CD4-positive, alpha-beta T cell (primary cell): ENCODE measurements around the gene AGBL5. TPM values are rescaled to one million over a fixed set of nuclear protein-coding genes. Genes with fewer than 3 reads are reported as not detected.

ENCODE experiments used
- ATAC-seq: fragments of 200-7000 bp; cut with Tn5 transposase; one replicate; pipeline ENCODE4 v1.10.0; 2022; ENCODE audit warnings: mild to moderate bottlenecking; ENCODE audit not compliant: poor library complexity
- CTCF ChIA-PET: fragments of 350-600 bp; sonication (Branson Sonifier 250); formaldehyde crosslinking; loops from one replicate; lab custom pipeline; 2021; ENCODE audit warnings: antibody characterized with exemption, inconsistent platforms; lab: Charles Lee
- POLR2A ChIA-PET: fragments of 350-600 bp; sonication (Branson Sonifier 250); formaldehyde crosslinking; loops from one replicate; lab custom pipeline; 2021; ENCODE audit warnings: antibody characterized with exemption, inconsistent platforms; lab: Charles Lee
- DNase-seq, 14 experiments: peaks; one replicate each; pipeline ENCODE4 v3.0.0-alpha.2; 2013 to 2020; ENCODE audit warnings: mixed read lengths in 2 of 14
- H3K27ac ChIP-seq, 2 donors: one replicate each; pipeline versions ENCODE4 v1.5.1 to v1.7.0; 2013; ENCODE audit warnings: low read length in 2 of 2, low read depth in 1 of 2, mild to moderate bottlenecking in 1 of 2
- H3K27me3 ChIP-seq, 2 experiments: 1 replicate in 1 of 2; 2 replicates in 1 of 2; pipeline versions ENCODE4 v1.6.1 to v1.7.0; 2013; ENCODE audit warnings: low read length in 2 of 2, control low read depth in 1 of 2, mild to moderate bottlenecking in 1 of 2, moderate library complexity in 1 of 2; ENCODE audit not compliant: insufficient read depth in 2 of 2, control insufficient read depth in 1 of 2
- H3K36me3 ChIP-seq: one replicate; pipeline ENCODE4 v1.6.1; 2013; ENCODE audit warnings: low read length, control low read depth; ENCODE audit not compliant: insufficient read depth
- H3K4me1 ChIP-seq: one replicate; pipeline ENCODE4 v1.6.1; 2013; ENCODE audit warnings: low read length, control low read depth; ENCODE audit not compliant: insufficient read depth
- H3K4me3 ChIP-seq: one replicate; pipeline ENCODE4 v1.5.1; 2013; ENCODE audit warnings: mild to moderate bottlenecking, low read length, moderate library complexity
- H3K9me3 ChIP-seq, 2 experiments: 1 replicate in 1 of 2; 2 replicates in 1 of 2; pipeline versions ENCODE4 v1.6.1 to v1.7.0; 2013; ENCODE audit warnings: low read length in 2 of 2, mild to moderate bottlenecking in 2 of 2, control low read depth in 1 of 2, moderate library complexity in 1 of 2; ENCODE audit not compliant: control insufficient read depth in 1 of 2, insufficient read depth in 1 of 2
- H3K27ac Mint-ChIP-seq: one replicate; pipeline ENCODE4 v1.8.0; 2020; ENCODE audit warnings: mixed read lengths
- H3K27me3 Mint-ChIP-seq: one replicate; pipeline ENCODE4 v1.8.0; 2021; ENCODE audit warnings: mixed read lengths
- H3K36me3 Mint-ChIP-seq: one replicate; pipeline ENCODE4 v1.8.0; 2021; ENCODE audit warnings: low read depth, mixed read lengths
- H3K4me1 Mint-ChIP-seq: one replicate; pipeline ENCODE4 v1.8.0; 2021; ENCODE audit warnings: low read depth, mixed read lengths
- H3K4me3 Mint-ChIP-seq: one replicate; pipeline ENCODE4 v1.8.0; 2020; ENCODE audit warnings: mild to moderate bottlenecking, mixed read lengths
- H3K9me3 Mint-ChIP-seq: one replicate; pipeline ENCODE4 v1.8.0; 2020; ENCODE audit warnings: mixed read lengths
- intact Hi-C, 2 experiments: fragments of 100-400 bp; cut with DNase I in 1 of 2; cut with micrococcal nuclease in 1 of 2; formaldehyde crosslinking; loops; one replicate each; pipeline versions ENCODE4 v1.15.1 to v1.9.0; 2023 to 2025; cut with DNase I, micrococcal nuclease
- total RNA-seq, 174 experiments: library from RNA in 2 of 174; stranded (reverse) in 2 of 174; gene quantifications; one replicate each; pipeline ENCODE4 v1.2.3 and lab custom pipeline; 2021 to 2026
- TF ChIP-seq, protein P1 (sequence below): fragments of 200-600 bp; IDR thresholded peaks from one replicate; pipeline ENCODE4 v1.8.0; 2022; ENCODE audit warnings: antibody characterized with exemption, mild to moderate bottlenecking

AGBL5 gene
- total RNA-seq, 2 experiments from 2014 or later = 10.8 to 11.6 TPM

- DNase-seq (no peak), ATAC-seq (no peak)
- CTCF ChIA-PET = no interaction called here
- Mint-ChIP-seq H3K4me1 (peaks cover 78% of the 10 kb centered on the region), H3K27ac (peak overlapping the region; percentile 73), H3K4me3 (peak overlapping the region; percentile 99), H3K27me3 (no peaks in the 10 kb centered on the region), H3K9me3 (no peaks in the 10 kb centered on the region), H3K36me3 (peaks cover 52% of the 10 kb centered on the region)
- Histone ChIP-seq H3K36me3 (peaks cover 34% of the 10 kb centered on the region), H3K9me3 (no peaks in the 10 kb centered on the region), H3K4me3 (peak overlapping the region; percentile 99), H3K27me3 (no peaks in the 10 kb centered on the region), H3K27ac (peak overlapping the region; percentile 90 to 91), H3K4me1 (peaks cover 62% of the 10 kb centered on the region)
- POLR2A ChIA-PET = interaction anchor here (10.6 to 13.4 kb wide), 2 partner anchors 14 to 15 kb away, joined by 161 to 301 read pairs; partner anchors contain the start of genes AGBL5 and KHK
- TF ChIP-seq, protein P1, sequence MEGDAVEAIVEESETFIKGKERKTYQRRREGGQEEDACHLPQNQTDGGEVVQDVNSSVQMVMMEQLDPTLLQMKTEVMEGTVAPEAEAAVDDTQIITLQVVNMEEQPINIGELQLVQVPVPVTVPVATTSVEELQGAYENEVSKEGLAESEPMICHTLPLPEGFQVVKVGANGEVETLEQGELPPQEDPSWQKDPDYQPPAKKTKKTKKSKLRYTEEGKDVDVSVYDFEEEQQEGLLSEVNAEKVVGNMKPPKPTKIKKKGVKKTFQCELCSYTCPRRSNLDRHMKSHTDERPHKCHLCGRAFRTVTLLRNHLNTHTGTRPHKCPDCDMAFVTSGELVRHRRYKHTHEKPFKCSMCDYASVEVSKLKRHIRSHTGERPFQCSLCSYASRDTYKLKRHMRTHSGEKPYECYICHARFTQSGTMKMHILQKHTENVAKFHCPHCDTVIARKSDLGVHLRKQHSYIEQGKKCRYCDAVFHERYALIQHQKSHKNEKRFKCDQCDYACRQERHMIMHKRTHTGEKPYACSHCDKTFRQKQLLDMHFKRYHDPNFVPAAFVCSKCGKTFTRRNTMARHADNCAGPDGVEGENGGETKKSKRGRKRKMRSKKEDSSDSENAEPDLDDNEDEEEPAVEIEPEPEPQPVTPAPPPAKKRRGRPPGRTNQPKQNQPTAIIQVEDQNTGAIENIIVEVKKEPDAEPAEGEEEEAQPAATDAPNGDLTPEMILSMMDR = no peak
- intact Hi-C loops = loop anchor here in 1 of 2 experiments (2.0 to 5.0 kb wide), 4 partner anchors 37 to 559 kb away; partner anchors contain the start of genes ATRAID, CCDC121, GPN1 and PREB
These were observed 18.6 kb downstream of the AGBL5 start for GRCh38 chr2:27069961-27070618.

DNA sequence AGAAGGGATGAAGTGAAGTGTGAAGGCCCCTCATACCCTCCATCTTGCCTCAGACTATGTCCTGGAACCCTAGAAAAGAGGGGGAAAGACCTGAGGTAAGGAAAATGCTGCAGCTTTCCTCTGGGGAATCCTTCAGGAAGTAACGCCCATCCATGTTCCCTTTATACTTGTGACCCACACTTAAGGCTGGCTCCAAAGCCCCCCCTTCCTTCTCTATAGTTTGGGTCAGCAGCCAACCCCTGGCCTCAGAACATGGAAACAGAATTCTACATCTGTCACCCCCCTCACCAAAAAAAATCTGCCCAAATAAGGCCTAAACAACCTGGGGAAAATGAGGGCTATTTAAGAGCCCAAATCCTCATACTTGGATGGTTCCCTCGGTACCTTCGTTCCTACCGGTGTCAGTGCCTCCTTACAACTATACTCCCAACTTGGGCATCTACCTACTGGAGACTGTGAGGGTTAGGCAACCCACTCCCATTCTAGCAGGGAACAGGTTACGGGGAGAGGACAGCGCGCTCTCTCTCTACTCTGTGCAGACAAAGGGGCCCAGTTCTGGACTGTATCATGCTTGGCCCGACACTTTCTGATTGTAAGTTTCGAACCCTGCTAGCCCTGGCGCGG lies 19.3 kb downstream of the AGBL5 start:
- POLR2A ChIA-PET = interaction anchor here (0.6 to 13.4 kb wide), 17 partner anchors 8 to 1704 kb away, joined by 3 to 301 read pairs (median 3); partner anchors contain the start of genes ABHD1, AGBL5, ATRAID and CENPA

More for the DNA sequence above, 19.3 kb downstream of the AGBL5 start:
- intact Hi-C loops = loop anchor here (1.0 to 5.0 kb wide), 6 partner anchors 16 to 558 kb away; partner anchors contain the start of genes AGBL5 (in 2 of the 2), ATRAID (in 1 of the 2), CCDC121 (in 1 of the 2) and GPN1 (in 1 of the 2)
- peaks cover 32% of the 10 kb centered on the region for H3K36me3 ChIP-seq
- no peaks in the 10 kb centered on the region for H3K27me3 ChIP-seq
- ATAC-seq (no peak), DNase-seq (no peak)
- Mint-ChIP-seq H3K4me3 (peak overlapping the region; percentile 99), H3K27me3 (no peaks in the 10 kb centered on the region), H3K9me3 (no peaks in the 10 kb centered on the region), H3K27ac (peak overlapping the region; percentile 98), H3K36me3 (peaks cover 45% of the 10 kb centered on the region), H3K4me1 (peaks cover 83% of the 10 kb centered on the region)
- peaks cover 69% of the 10 kb centered on the region for H3K4me1 ChIP-seq
- TF ChIP-seq, protein P1 = no peak
- no peaks in the 10 kb centered on the region for H3K9me3 ChIP-seq
- CTCF ChIA-PET = interaction anchor here (1.0 to 1.4 kb wide), 9 partner anchors 10 to 109 kb away, joined by 3 to 9 read pairs (median 4); partner anchors contain the start of genes AGBL5 and KHK
- peak overlapping the region; percentile 90 to 91 for H3K27ac ChIP-seq
- H3K4me3 ChIP-seq = peak overlapping the region; percentile 99
